ENCODE results near the gene BAHCC1. TPM values are rescaled to one million over a fixed set of nuclear protein-coding genes. Genes with fewer than 3 reads are reported as not detected.

Gene BAHCC1
- total and polyA plus RNA-seq, 9 of the 15 experiments (the other 6 are each of a cell fraction or from before 2014, with no cell fraction given), result 0.14 to 26.9 (median 5.0) TPM

- no peak for TF ChIP-seq CHD7 (IDR thresholded peaks at IDR 0.05; ENCODE audit: low read depth, low read length)
- no peak for TF ChIP-seq IFI16 (CRISPR knock-in tag; IDR thresholded peaks at IDR 0.05)
- TF ChIP-seq ZNF75A (CRISPR knock-in tag; IDR thresholded peaks at IDR 0.05), result no peak
- TF ChIP-seq ETV6 (IDR thresholded peaks at IDR 0.05; ENCODE audit: borderline replicate concordance in 1 of 2, low read depth in 2 of 2, low read length in 1 of 2), result no peak
- no peak for TF ChIP-seq ETV6 (CRISPR knock-in tag; IDR thresholded peaks at IDR 0.05; ENCODE audit: borderline replicate concordance)
- TF ChIP-seq CBX5 (IDR thresholded peaks at IDR 0.05; ENCODE audit: borderline replicate concordance, low read depth), result no peak
- TF ChIP-seq SIN3A (IDR thresholded peaks at IDR 0.05; ENCODE audit: borderline replicate concordance in 2 of 2, control insufficient read depth in 1 of 2, low read depth in 2 of 2, low read length in 2 of 2), result 0 out of 4 replicates have a peak, but pooled peaks of 1 of the 2 experiments have one; percentile 23
- no peak for TF ChIP-seq ZNF584 (CRISPR knock-in tag; IDR thresholded peaks at IDR 0.05; ENCODE audit: low read depth)
- TF ChIP-seq KLF16 (IDR thresholded peaks at IDR 0.05), result 0 out of 2 replicates have a peak, but pooled peaks have one; percentile 8
- no peak for TF ChIP-seq MYNN (IDR thresholded peaks at IDR 0.05)
- TF ChIP-seq MYNN (CRISPR knock-in tag; IDR thresholded peaks at IDR 0.05), result no peak
- TF ChIP-seq MAX (CRISPR knock-in tag; IDR thresholded peaks at IDR 0.05), result peak; percentile 63
- TF ChIP-seq HNRNPUL1 (IDR thresholded peaks at IDR 0.05; ENCODE audit: low read length), result no peak
Measured at GRCh38 chr17:81354954-81355347, 40.3 kb upstream of the BAHCC1 start (continued).
